ENCODE results near the gene PYHIN1. TPM values are rescaled to one million over a fixed set of nuclear protein-coding genes. Genes with fewer than 3 reads are reported as not detected.

PYHIN1 gene
- total and polyA plus RNA-seq, 12 donors = 0.11 to 2.8 (median 0.34) TPM; not detected in 1

DNA sequence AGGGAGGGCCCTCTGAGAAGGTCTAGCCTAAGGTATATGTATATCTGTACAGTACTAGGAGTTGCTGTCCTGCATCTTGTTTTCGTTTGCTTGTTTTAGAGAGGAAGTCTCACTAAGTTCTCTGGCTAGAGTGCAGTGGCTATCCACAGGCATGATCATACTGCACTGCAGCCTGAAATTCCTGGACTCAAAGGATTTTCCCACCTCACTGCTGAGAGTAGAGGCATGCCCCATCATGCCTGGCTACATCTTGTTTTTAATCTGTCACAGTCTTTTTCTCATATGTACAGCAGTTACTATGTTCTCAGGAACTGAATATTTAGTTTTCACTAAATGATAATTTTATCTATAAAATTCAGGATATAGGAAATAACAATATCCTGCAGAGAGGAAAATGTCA lies 15.3 kb upstream of the PYHIN1 start:
- TF ChIP-seq, protein P1, sequence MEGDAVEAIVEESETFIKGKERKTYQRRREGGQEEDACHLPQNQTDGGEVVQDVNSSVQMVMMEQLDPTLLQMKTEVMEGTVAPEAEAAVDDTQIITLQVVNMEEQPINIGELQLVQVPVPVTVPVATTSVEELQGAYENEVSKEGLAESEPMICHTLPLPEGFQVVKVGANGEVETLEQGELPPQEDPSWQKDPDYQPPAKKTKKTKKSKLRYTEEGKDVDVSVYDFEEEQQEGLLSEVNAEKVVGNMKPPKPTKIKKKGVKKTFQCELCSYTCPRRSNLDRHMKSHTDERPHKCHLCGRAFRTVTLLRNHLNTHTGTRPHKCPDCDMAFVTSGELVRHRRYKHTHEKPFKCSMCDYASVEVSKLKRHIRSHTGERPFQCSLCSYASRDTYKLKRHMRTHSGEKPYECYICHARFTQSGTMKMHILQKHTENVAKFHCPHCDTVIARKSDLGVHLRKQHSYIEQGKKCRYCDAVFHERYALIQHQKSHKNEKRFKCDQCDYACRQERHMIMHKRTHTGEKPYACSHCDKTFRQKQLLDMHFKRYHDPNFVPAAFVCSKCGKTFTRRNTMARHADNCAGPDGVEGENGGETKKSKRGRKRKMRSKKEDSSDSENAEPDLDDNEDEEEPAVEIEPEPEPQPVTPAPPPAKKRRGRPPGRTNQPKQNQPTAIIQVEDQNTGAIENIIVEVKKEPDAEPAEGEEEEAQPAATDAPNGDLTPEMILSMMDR (IDR thresholded peaks at IDR 0.05) = no peak
- TF ChIP-seq POLR2A (IDR thresholded peaks at IDR 0.05) = no peak
- no peak overlapping the region for H3K4me3 ChIP-seq
- intact Hi-C loops (cut with DNase I) = no loop called here
- no peaks in the 10 kb centered on the region for H3K27me3 ChIP-seq
- H3K27ac ChIP-seq = no peak overlapping the region
- 41 to 58% (median 51%) methylated on average over 1 of the region's 1 CpG for whole genome bisulfite sequencing, 4 donors
- peaks cover 0 to 12% (median 0%) of the 10 kb centered on the region in 3 donors for H3K9me3 ChIP-seq (replicated peaks in 1 of 3)
- DNase-seq = no peak
- H3K36me3 ChIP-seq (replicated peaks in 1 of 2) = no peaks in the 10 kb centered on the region
- H3K4me1 ChIP-seq (replicated peaks in 1 of 2) = no peaks in the 10 kb centered on the region

DNA sequence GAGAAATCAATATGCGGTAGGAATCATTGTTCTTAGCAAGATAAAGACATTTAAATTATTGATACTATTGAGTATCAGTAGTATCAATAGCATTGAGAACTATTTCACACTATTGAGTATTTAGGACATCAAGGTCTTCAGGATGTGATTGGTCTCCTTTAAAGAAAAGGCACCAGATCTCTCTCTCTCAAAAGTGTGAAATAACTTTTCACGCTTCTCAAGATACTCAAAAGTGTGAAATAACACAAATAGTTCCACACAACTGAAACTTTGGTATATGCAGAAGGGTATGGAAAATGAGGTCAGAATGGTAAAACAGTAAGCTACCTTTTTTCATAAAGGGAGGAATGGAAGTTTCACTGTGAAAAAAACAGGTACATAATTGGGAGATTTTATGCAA lies 6.7 kb upstream of the PYHIN1 start:
- WGBS, 4 donors = 36 to 84% (median 71%) methylated on average over 2 of the region's 2 CpGs
- Histone ChIP-seq H3K27me3 (no peaks in the 10 kb centered on the region), H3K27ac (no peak overlapping the region), H3K36me3 (replicated peaks in 1 of 2) (no peaks in the 10 kb centered on the region), H3K4me3 (no peak overlapping the region), H3K4me1 (replicated peaks in 1 of 2) (no peaks in the 10 kb centered on the region), H3K9me3 (replicated peaks in 1 of 3) (no peaks in the 10 kb centered on the region)
- TF ChIP-seq POLR2A (IDR thresholded peaks at IDR 0.05) = no peak
- TF ChIP-seq, protein P1 (IDR thresholded peaks at IDR 0.05) = no peak
- no peak for DNase-seq
- intact Hi-C loops (cut with DNase I) = no loop called here

DNA sequence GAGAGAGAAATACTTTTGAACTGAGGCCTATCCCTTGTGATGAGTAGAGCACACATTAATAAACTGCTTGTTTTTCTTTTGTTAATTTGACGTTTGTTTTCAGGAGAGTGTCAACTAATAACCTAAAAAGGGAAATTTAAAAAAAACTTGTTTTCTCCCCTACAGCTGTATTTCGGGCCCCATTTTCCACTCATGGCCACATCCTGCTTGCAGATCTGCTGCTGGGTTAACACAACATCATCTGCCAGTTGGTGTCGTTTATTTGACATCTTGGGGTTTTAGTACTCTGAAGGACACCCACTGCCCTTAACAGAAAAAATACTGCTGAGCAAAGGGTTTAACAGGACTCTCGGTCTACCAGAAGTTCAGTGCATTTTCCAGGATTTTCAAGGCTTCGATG lies 848 bp upstream of the PYHIN1 start:
- no peaks in the 10 kb centered on the region for H3K9me3 ChIP-seq (replicated peaks in 1 of 3)
- intact Hi-C loops (cut with DNase I) = no loop called here
- 57 to 68% (median 64%) methylated on average over 5 of the region's 5 CpGs for WGBS, 4 donors

DNA sequence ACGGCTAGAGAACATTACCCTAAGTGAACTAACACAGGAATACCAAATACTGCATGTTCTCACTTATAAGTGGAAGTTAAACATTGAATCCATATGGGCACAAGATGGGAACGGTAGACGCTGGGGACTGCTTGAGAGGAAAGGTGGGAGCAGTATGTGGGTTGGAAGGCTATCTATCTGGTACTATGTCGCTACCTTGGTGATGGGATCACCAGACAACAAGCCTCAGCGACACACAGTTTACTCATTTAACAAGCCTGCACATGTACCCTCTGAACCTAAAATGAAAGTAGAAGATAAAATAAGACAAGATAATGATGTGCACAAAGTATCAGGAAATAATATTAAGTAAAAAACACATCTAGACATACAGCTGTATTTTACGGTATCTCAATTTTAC lies 819 bp downstream of the PYHIN1 start:
- H3K9me3 ChIP-seq (replicated peaks in 1 of 3) = no peaks in the 10 kb centered on the region
- no peak overlapping the region for H3K4me3 ChIP-seq
- no peaks in the 10 kb centered on the region for H3K4me1 ChIP-seq (replicated peaks in 1 of 2)
- H3K36me3 ChIP-seq (replicated peaks in 1 of 2) = no peaks in the 10 kb centered on the region
- WGBS, 4 donors = 73 to 90% (median 90%) methylated on average over 6 of the region's 6 CpGs
- H3K27ac ChIP-seq = no peak overlapping the region
- intact Hi-C loops (cut with DNase I) = no loop called here
- TF ChIP-seq, protein P1 (IDR thresholded peaks at IDR 0.05) = no peak
- TF ChIP-seq POLR2A (IDR thresholded peaks at IDR 0.05) = no peak
- H3K27me3 ChIP-seq = no peaks in the 10 kb centered on the region
- DNase-seq = no peak

More for the DNA sequence above, 848 bp upstream of the PYHIN1 start:
- no peaks in the 10 kb centered on the region for H3K27me3 ChIP-seq
- no peaks in the 10 kb centered on the region for H3K4me1 ChIP-seq (replicated peaks in 1 of 2)
- no peaks in the 10 kb centered on the region for H3K36me3 ChIP-seq (replicated peaks in 1 of 2)
- DNase-seq = no peak
- no peak overlapping the region for H3K4me3 ChIP-seq
- TF ChIP-seq, protein P1 (IDR thresholded peaks at IDR 0.05) = no peak
- no peak for TF ChIP-seq POLR2A (IDR thresholded peaks at IDR 0.05)
- H3K27ac ChIP-seq = no peak overlapping the region
